NCI-H1092 (cell line): ENCODE data around the gene SERINC5.
"Not testable (repeated sequence)": the region's sequence is repeated elsewhere in the genome, so short reads cannot be mapped to it uniquely, and the experiment has no call there.

Experiments
- DNase-seq: peaks from one replicate; lab custom pipeline; 2025; lab: John Stamatoyannopoulos, UW

SERINC5 gene

GRCh38 chr5:80198399-80198798 lies 57.4 kb downstream of the SERINC5 start:
- DNase-seq = no peak

- no peak for DNase-seq
These were observed 59.9 kb downstream of the SERINC5 start for GRCh38 chr5:80195837-80196400.

DNA sequence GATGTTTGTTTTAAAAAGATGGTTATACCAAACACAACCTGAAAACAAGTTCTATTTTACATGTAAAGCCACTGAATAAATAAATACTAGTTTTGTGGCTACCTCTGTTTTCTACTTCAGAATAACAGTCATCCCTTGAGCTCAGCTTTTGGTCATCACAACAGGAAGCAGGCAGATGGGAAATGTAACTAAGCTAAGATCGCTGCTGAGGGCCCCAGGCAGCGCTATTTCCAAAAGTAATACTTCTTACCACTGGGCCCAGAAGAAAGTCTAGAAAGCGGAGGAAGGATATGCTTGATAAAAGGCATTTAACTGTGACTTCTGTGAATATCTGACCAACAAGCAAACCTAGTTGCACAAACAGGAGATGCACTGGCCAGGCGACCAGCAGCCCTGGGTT lies 61.4 kb downstream of the SERINC5 start:
- no peak for DNase-seq

DNA sequence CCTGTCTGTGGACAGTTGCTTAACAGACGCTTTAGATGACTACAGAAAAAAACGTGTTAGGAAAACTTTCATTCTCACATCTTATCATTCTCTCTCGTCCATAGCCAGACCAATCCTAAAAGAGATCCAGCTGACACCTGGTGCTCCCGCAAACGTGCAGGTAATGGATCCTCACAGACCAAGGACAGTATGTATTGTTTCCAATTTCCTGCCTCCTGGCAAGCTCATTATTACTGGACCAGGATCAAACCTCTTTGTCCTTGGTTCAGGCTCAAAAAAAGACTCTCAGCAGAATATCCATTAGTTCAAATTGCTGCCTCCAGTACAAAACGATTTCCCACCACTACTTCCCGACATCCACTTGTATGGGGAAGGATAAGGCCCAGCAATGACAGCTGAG lies 62.4 kb downstream of the SERINC5 start:
- peak; percentile 85 for DNase-seq

GRCh38 chr5:80192507-80193241 lies 63.2 kb downstream of the SERINC5 start:
- no peak for DNase-seq

- DNase-seq = no peak
These were observed 63.9 kb downstream of the SERINC5 start for GRCh38 chr5:80191991-80192398.

DNA sequence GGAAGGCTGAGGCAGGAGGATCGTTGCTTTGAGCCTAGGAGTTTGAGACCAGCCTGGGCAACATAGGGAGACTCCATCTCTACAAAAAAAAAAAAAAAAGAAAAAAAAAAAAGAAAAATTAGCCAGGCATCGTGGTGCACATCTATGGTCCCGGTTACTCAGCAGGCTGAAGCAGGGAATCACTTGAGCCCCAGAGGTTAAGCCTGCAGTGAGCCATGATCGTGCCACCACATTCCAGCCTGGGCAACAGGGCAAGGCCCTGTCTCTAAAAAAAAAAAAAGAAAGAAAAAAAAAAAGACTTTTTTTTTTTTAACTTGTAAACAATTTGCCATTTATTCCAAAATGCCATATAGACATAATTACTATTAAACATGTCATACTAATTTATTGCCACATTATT lies 64.5 kb downstream of the SERINC5 start:
- no peak for DNase-seq

- no peak for DNase-seq
These were observed 64.9 kb downstream of the SERINC5 start for GRCh38 chr5:80190960-80191359.

- DNase-seq = no peak
These were observed 66.1 kb downstream of the SERINC5 start for GRCh38 chr5:80189701-80190100.

DNA sequence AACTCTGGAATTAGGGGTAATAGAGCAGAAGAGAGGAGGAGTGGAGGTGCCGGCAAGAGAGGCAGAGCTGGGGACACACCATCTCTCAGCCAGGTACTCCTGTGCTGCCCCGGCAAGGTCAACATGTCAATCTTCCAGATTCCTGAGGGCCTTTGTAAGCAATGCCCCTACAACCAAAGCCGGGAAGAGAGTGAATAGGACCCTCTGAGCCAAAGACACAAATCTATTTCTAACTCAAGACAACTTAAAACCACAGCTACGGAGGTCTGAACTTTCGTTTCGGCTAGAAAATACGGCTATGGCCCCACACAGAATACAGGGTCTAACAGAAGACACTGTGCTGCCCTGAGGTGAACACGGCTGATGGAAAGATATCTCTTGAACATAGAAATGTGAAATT lies 66.6 kb downstream of the SERINC5 start:
- no peak for DNase-seq

- DNase-seq = no peak
These were observed 68.3 kb downstream of the SERINC5 start for GRCh38 chr5:80187421-80188090.

GRCh38 chr5:80185535-80185934 lies 70.3 kb downstream of the SERINC5 start:
- DNase-seq = not testable (repeated sequence)

DNA sequence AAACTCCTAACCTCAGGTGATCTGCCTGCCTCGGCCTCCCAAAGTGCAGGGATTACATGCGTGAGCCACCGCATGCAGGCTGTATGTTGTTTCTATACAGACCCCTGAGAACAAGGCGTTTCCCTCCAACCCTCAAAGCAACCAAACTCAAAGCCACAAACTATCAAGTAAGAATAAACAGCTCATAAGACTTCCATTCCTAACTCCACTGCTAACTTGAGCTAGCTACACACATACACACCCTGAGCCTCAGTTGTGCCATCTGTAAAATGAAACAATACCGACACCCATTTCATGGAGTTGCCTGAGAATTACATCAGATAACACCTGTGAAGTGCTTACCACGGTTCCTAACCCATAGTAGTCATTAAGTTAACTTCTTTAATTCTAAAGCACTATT lies 70.8 kb downstream of the SERINC5 start:
- no peak for DNase-seq

GRCh38 chr5:80184235-80185023 lies 71.4 kb downstream of the SERINC5 start:
- DNase-seq = peak; percentile 70

DNA sequence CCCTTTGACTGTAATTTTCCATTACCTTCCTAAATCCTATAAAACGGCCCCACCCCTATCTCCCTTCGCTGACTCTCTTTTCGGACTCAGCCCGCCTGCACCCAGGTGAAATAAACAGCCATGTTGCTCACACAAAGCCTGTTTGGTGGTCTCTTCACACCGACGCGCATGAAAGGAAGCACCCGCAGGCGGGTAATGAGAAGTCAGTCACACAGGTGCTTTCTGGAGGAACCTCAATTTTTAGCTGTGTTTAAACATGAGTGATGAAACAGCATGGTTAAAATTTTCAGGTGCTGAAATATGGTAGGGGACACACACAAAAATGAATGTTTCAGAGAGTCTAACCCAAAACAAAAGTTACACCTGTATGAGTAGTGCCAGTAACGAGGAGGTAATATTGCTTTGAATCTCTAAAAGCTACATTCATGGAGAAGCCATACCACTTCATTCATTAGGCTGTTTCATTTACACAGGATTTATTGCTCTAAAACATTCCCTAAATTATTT lies 72.1 kb downstream of the SERINC5 start:
- not testable (repeated sequence) for DNase-seq

- DNase-seq = no peak
These were observed 72.9 kb downstream of the SERINC5 start for GRCh38 chr5:80182809-80183580.

GRCh38 chr5:80181618-80182211 lies 74.1 kb downstream of the SERINC5 start:
- no peak for DNase-seq

DNA sequence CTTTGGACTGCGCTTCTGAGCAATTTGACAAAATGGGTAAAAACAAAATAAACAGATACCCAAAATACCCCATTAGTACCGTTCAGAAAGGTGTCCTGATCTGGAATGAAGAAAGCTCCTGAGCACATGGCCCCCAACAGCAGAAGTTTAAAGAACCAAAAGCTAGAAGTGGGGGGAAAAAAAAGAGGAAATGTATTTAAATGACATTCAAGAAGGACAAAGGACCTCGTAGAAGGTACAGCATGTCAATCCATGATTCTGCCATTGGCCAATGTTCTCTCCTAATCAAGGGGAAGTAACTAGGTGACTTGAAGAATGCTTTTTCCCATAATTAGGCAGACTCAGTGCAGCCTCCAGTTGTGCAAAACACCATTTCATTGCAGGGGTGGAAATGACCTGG lies 78.6 kb downstream of the SERINC5 start:
- no peak for DNase-seq

GRCh38 chr5:80175337-80175736 lies 80.5 kb downstream of the SERINC5 start:
- no peak for DNase-seq

GRCh38 chr5:80174790-80175189 lies 81.1 kb downstream of the SERINC5 start:
- no peak for DNase-seq

DNA sequence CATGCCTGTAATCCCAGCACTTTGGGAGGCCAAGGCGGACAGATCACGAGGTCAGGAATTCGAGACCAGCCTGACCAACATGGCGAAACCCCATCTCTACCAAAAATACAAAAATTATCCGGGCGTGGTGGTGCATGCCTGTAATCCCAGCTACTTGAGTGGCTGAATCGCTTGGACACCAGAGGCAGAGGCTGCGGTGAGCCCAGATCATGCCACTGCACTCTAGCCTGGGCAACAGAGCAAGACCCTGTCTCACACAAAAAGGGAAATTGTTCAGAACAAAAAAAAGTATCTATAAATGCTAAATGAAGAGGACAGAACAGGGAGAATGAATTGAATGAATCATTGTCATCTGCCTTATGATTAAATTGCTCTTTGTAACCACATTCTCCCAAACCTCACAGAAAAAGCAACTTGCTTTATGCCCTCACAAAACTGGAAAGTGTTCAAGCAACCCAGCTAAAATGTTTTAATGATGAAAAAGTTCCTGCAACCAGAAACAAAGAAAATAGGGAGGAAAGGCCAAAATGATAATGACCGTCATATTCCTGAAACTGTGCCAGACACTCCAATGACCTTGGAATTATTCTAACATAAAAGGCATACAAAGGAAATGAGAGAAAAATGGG lies 83.7 kb downstream of the SERINC5 start:
- DNase-seq = no peak
